HG02610 (cell line): ENCODE measurements around the gene BAD.

Experiments
- ATAC-seq: cut with Tn5 transposase; IDR thresholded peaks from one replicate; pipeline ENCODE4 v1.9.1; 2021; ENCODE audit warnings: mild to moderate bottlenecking, moderate library complexity; ENCODE audit not compliant: unreplicated experiment

BAD gene

GRCh38 chr11:64261556-64262080 lies 22.8 kb downstream of the BAD start:
- ATAC-seq: no peak

GRCh38 chr11:64260147-64260708 lies 24.2 kb downstream of the BAD start:
- ATAC-seq: no peak

GRCh38 chr11:64259533-64260067 lies 24.9 kb downstream of the BAD start:
- no peak for ATAC-seq

- ATAC-seq: no peak
These were observed 25.4 kb downstream of the BAD start for GRCh38 chr11:64258946-64259532.

GRCh38 chr11:64258356-64258755 lies 26.1 kb downstream of the BAD start:
- no peak for ATAC-seq

GRCh38 chr11:64256300-64256699 lies 28.2 kb downstream of the BAD start:
- ATAC-seq: no peak

- ATAC-seq: no peak
These were observed 29.0 kb downstream of the BAD start for GRCh38 chr11:64255135-64256128.

- ATAC-seq: no peak
These were observed 30.1 kb downstream of the BAD start for GRCh38 chr11:64254326-64254725.

GRCh38 chr11:64253481-64253880 lies 31.0 kb downstream of the BAD start:
- no peak for ATAC-seq

GRCh38 chr11:64253043-64253442 lies 31.4 kb downstream of the BAD start:
- no peak for ATAC-seq

- ATAC-seq: no peak
These were observed 32.2 kb downstream of the BAD start for GRCh38 chr11:64252003-64252872.

GRCh38 chr11:64251753-64252002 lies 32.8 kb downstream of the BAD start:
- no peak for ATAC-seq

GRCh38 chr11:64251016-64251752 lies 33.3 kb downstream of the BAD start, which contains the start of gene PLCB3:
Gene PLCB3, plus strand, starts transcription at chr11:64251530. Its CDS starts 120 bp downstream, at chr11:64251650.
- ATAC-seq: no peak

- ATAC-seq: no peak
These were observed 34.0 kb downstream of the BAD start for GRCh38 chr11:64250415-64251015.

- ATAC-seq: no peak
These were observed 34.7 kb downstream of the BAD start for GRCh38 chr11:64249563-64250414.

GRCh38 chr11:64249038-64249437 lies 35.4 kb downstream of the BAD start:
- no peak for ATAC-seq

GRCh38 chr11:64248578-64248977 lies 35.9 kb downstream of the BAD start:
- ATAC-seq: no peak

- ATAC-seq: no peak
These were observed 36.5 kb downstream of the BAD start for GRCh38 chr11:64247729-64248531.
